ENCODE measurements around the gene TBX15. TPM values are rescaled to one million over a fixed set of nuclear protein-coding genes. Genes with fewer than 3 reads are reported as not detected.
A peak's percentile ranks its signal among the peaks of the same experiment; 100 is the strongest.

The TBX15 gene
- total and polyA plus RNA-seq, 9 of the 15 experiments (the other 6 are each of a cell fraction or from before 2014, with no cell fraction given) = 0.03 to 3.4 (median 2.3) TPM

GRCh38 chr1:118978914-118979701, 9.0 kb downstream of the TBX15 start:
- intact Hi-C loops (cut with micrococcal nuclease) = no loop called here
- no peaks in the 10 kb centered on the region for H3K9me1 ChIP-seq (ENCODE audit: control insufficient read depth, insufficient read depth, low read length)
- FAIRE-seq = no peak
- no peak overlapping the region for H3K9ac ChIP-seq (ENCODE audit: insufficient read depth in 1 of 2, low read depth in 2 of 2, low read length in 2 of 2)
- H3K4me1 ChIP-seq (replicated peaks in 1 of 2; ENCODE audit: control insufficient read depth in 2 of 2, insufficient read depth in 2 of 2, low read length in 2 of 2) = peaks cover 0 to 10% of the 10 kb centered on the region in 2 experiments; a peak in 2 of 5 replicates
- DNase-seq (ENCODE audit: extremely low read depth in 1 of 4, low spot score in 3 of 4) = no peak
- no peak overlapping the region for H3K4me2 ChIP-seq (ENCODE audit: insufficient read depth, low read length)
- H3K79me2 ChIP-seq (ENCODE audit: control insufficient read depth, insufficient read depth, low read length) = no peaks in the 10 kb centered on the region
- ChIA-PET CTCF (ENCODE audit: low intra/inter-chr PET ratio) (no interaction called here), POLR2A (interaction anchor here (0.6 kb wide), 1 partner anchor 8 kb away, joined by 3 read pairs; no protein-coding TSS in a partner anchor)
- H3K9me3 ChIP-seq (replicated peaks; ENCODE audit: control insufficient read depth, insufficient read depth, low read depth, low read length) = no peaks in the 10 kb centered on the region
- no TSS peak for BruUV-seq (replicated peaks)
- H3K36me3 ChIP-seq (ENCODE audit: control insufficient read depth, insufficient read depth, low read length) = no peaks in the 10 kb centered on the region
- no peak for ATAC-seq
- H4K20me1 ChIP-seq (replicated peaks; ENCODE audit: control insufficient read depth, insufficient read depth, low read length) = no peaks in the 10 kb centered on the region
- H3K27ac ChIP-seq (ENCODE audit: extremely low read depth, low read depth, low read length) = no peak overlapping the region
- TF ChIP-seq ZNF766 (CRISPR knock-in tag; conservative IDR thresholded peaks at IDR 0.05) (0 out of 2 replicates have a peak, but pooled peaks have one; percentile 14), HIVEP1 (CRISPR knock-in tag; IDR thresholded peaks at IDR 0.05) (no peak)
- 18% methylated on average over 22 of the region's 23 CpGs for WGBS (ENCODE audit: insufficient coverage, low coverage, missing lambda C conversion rate)
- peaks cover 0 to 22% of the 10 kb centered on the region in 2 experiments; a peak in 2 of 5 replicates for H3K27me3 ChIP-seq (ENCODE audit: control insufficient read depth in 2 of 2, insufficient read depth in 2 of 2, low read length in 2 of 2)
- in situ Hi-C loops (cut with MboI) = no loop called here
- no peak overlapping the region for H3K4me3 ChIP-seq
- H2AFZ ChIP-seq (ENCODE audit: low read depth, low read length) = no peak overlapping the region

DNA sequence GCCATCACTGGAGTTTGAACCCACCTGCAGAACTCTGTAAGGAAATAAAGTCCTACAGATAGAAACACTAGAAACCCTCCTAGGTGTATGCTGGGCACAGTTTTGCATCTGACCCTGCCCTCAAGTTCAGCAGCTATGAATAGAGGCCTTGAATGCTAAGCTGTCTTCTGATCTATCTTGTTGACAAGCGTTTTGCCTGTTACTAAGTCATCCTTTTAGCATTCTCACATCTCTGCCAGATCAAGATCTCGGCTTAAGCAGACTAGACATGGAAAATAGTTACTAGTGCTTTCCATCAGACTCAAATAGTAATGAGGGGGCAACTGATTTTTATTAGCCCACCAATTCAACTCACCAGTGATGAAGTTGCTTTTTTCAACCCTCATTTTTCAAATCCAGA, 10.5 kb downstream of the TBX15 start:
- BruUV-seq (replicated peaks) = no TSS peak
- FAIRE-seq = no peak

More for the DNA sequence above, 10.5 kb downstream of the TBX15 start:
- peaks cover 0 to 8% of the 10 kb centered on the region in 2 experiments; a peak in 2 of 5 replicates for H3K27me3 ChIP-seq (ENCODE audit: control insufficient read depth in 2 of 2, insufficient read depth in 2 of 2, low read length in 2 of 2)
- intact Hi-C loops (cut with micrococcal nuclease) = no loop called here
- no peak overlapping the region for H3K4me3 ChIP-seq
- no peak overlapping the region for H3K27ac ChIP-seq (ENCODE audit: extremely low read depth, low read depth, low read length)
- H4K20me1 ChIP-seq (replicated peaks; ENCODE audit: control insufficient read depth, insufficient read depth, low read length) = no peaks in the 10 kb centered on the region
- H3K9ac ChIP-seq (ENCODE audit: insufficient read depth in 1 of 2, low read depth in 2 of 2, low read length in 2 of 2) = no peak overlapping the region
- peaks cover 0 to 5% of the 10 kb centered on the region in 2 experiments; a peak in 2 of 5 replicates for H3K4me1 ChIP-seq (replicated peaks in 1 of 2; ENCODE audit: control insufficient read depth in 2 of 2, insufficient read depth in 2 of 2, low read length in 2 of 2)
- H3K9me3 ChIP-seq (replicated peaks; ENCODE audit: control insufficient read depth, insufficient read depth, low read depth, low read length) = no peaks in the 10 kb centered on the region
- H3K36me3 ChIP-seq (ENCODE audit: control insufficient read depth, insufficient read depth, low read length) = no peaks in the 10 kb centered on the region
- no peaks in the 10 kb centered on the region for H3K79me2 ChIP-seq (ENCODE audit: control insufficient read depth, insufficient read depth, low read length)
- no peak for ATAC-seq
- 13% methylated on average over 2 of the region's 2 CpGs for WGBS (ENCODE audit: insufficient coverage, low coverage, missing lambda C conversion rate)
- no peak overlapping the region for H2AFZ ChIP-seq (ENCODE audit: low read depth, low read length)
- TF ChIP-seq BCOR (IDR thresholded peaks at IDR 0.05) (no peak), LCOR (CRISPR knock-in tag; IDR thresholded peaks at IDR 0.05) (no peak), NFIC (IDR thresholded peaks at IDR 0.05) (no peak), HMBOX1 (IDR thresholded peaks at IDR 0.05) (peak; percentile 41; the same call in 1 of the 2 replicates), NR2C2 (CRISPR knock-in tag; IDR thresholded peaks at IDR 0.05) (no peak), NR2C2 (tag; IDR thresholded peaks at IDR 0.05) (no peak), GATAD2B (IDR thresholded peaks at IDR 0.05; ENCODE audit: borderline replicate concordance) (no peak), SAFB (IDR thresholded peaks at IDR 0.05; ENCODE audit: borderline replicate concordance, low read depth, low read length) (no peak), BCLAF1 (IDR thresholded peaks at IDR 0.05; ENCODE audit: borderline replicate concordance in 1 of 2, control insufficient read depth in 1 of 2, low read depth in 2 of 2, low read length in 1 of 2) (no peak)
- no peak for DNase-seq (ENCODE audit: extremely low read depth in 1 of 4, low spot score in 3 of 4)
- ChIA-PET CTCF (ENCODE audit: low intra/inter-chr PET ratio) (no interaction called here), POLR2A (no interaction called here)
- no peaks in the 10 kb centered on the region for H3K9me1 ChIP-seq (ENCODE audit: control insufficient read depth, insufficient read depth, low read length)
- in situ Hi-C loops (cut with MboI) = no loop called here
- H3K4me2 ChIP-seq (ENCODE audit: insufficient read depth, low read length) = no peak overlapping the region
